Neural crest cell (in vitro differentiated cells): ENCODE results near the gene EBI3. TPM values are rescaled to one million over a fixed set of nuclear protein-coding genes. Genes with fewer than 3 reads are reported as not detected.
A peak's percentile ranks its signal among the peaks of the same experiment; 100 is the strongest.

Experiments
- DNase-seq: peaks from one replicate; pipeline ENCODE4 v3.0.0; 2021; ENCODE audit warnings: low read depth, mixed read lengths, low spot score
- H3K27ac Mint-ChIP-seq: one replicate; pipeline ENCODE4 v1.8.0; 2021; ENCODE audit warnings: mild to moderate bottlenecking, mixed read lengths; ENCODE audit not compliant: unreplicated experiment
- H3K27me3 Mint-ChIP-seq: 2 replicates; pipeline ENCODE4 v1.8.0; 2021; ENCODE audit warnings: low read depth, mild to moderate bottlenecking, mixed read lengths
- H3K36me3 Mint-ChIP-seq: 2 replicates; pipeline ENCODE4 v1.8.0; 2021; ENCODE audit warnings: low read depth, mild to moderate bottlenecking, mixed read lengths
- H3K4me1 Mint-ChIP-seq: 2 replicates; pipeline ENCODE4 v1.8.0; 2021; ENCODE audit warnings: mixed read lengths
- H3K4me3 Mint-ChIP-seq: one replicate; pipeline ENCODE4 v1.8.0; 2021; ENCODE audit warnings: mild to moderate bottlenecking, mixed read lengths
- H3K9me3 Mint-ChIP-seq: 2 replicates; pipeline ENCODE4 v1.8.0; 2021; ENCODE audit warnings: mixed read lengths
- CTCF ChIP-seq: fragments of 200-600 bp; sonication (generic); conservative IDR thresholded peaks from 2 replicates; pipeline ENCODE4 v1.5.0; 2021; ENCODE audit warnings: antibody characterized with exemption, mild to moderate bottlenecking
- total RNA-seq: library from RNA; stranded (reverse); gene quantifications from 2 replicates; pipeline ENCODE4 v1.2.1, GENCODE V29; 2021

The EBI3 gene
- total RNA-seq, 1 donor from 2014 or later: not detected

- peaks cover 52% of the 10 kb centered on the region for H3K27me3 Mint-ChIP-seq
- no peak for DNase-seq
- TF ChIP-seq CTCF: no peak
- peak overlapping the region; percentile 43 for H3K27ac Mint-ChIP-seq
- no peaks in the 10 kb centered on the region for H3K36me3 Mint-ChIP-seq
- H3K4me1 Mint-ChIP-seq: peaks cover 4% of the 10 kb centered on the region
- no peaks in the 10 kb centered on the region for H3K9me3 Mint-ChIP-seq
- no peak overlapping the region for H3K4me3 Mint-ChIP-seq
Measured at GRCh38 chr19:4277191-4277696, 47.9 kb downstream of the EBI3 start.

- peaks cover 58% of the 10 kb centered on the region for H3K27me3 Mint-ChIP-seq
Measured at GRCh38 chr19:4278010-4278409, 48.7 kb downstream of the EBI3 start.

GRCh38 chr19:4278419-4279266, 49.3 kb downstream of the EBI3 start, which contains the start of gene SHD:
Gene SHD (plus strand): TSS chr19:4279266. CDS start chr19:4280064, 798 bp downstream.
- Mint-ChIP-seq H3K4me3 (peak within 1 kb of the TSS; percentile 78), H3K27ac (no peak within 1 kb of the TSS), H3K27me3 (peaks cover 64% of the 10 kb centered on the region), H3K4me1 (peaks cover 4% of the 10 kb centered on the region), H3K36me3 (no peaks in the 10 kb centered on the region), H3K9me3 (no peaks in the 10 kb centered on the region)
- peak; percentile 26 for DNase-seq
- no peak for TF ChIP-seq CTCF

More at GRCh38 chr19:4278010-4278409, 48.7 kb downstream of the EBI3 start:
- no peak overlapping the region for H3K27ac Mint-ChIP-seq
- no peak for DNase-seq
- TF ChIP-seq CTCF: no peak
- peaks cover 4% of the 10 kb centered on the region for H3K4me1 Mint-ChIP-seq
- no peak overlapping the region for H3K4me3 Mint-ChIP-seq
- H3K36me3 Mint-ChIP-seq: no peaks in the 10 kb centered on the region
- H3K9me3 Mint-ChIP-seq: no peaks in the 10 kb centered on the region

- Mint-ChIP-seq H3K27ac (no peak overlapping the region), H3K4me3 (no peak overlapping the region), H3K36me3 (no peaks in the 10 kb centered on the region), H3K9me3 (no peaks in the 10 kb centered on the region), H3K27me3 (peaks cover 68% of the 10 kb centered on the region), H3K4me1 (peaks cover 4% of the 10 kb centered on the region)
- TF ChIP-seq CTCF: no peak
- DNase-seq: no peak
Measured at GRCh38 chr19:4279267-4279529, 49.9 kb downstream of the EBI3 start.

GRCh38 chr19:4279530-4280422, 50.5 kb downstream of the EBI3 start:
- Mint-ChIP-seq H3K27me3 (peaks cover 74% of the 10 kb centered on the region), H3K4me1 (peaks cover 4% of the 10 kb centered on the region), H3K27ac (no peak overlapping the region)

More at GRCh38 chr19:4279530-4280422, 50.5 kb downstream of the EBI3 start:
- Mint-ChIP-seq H3K36me3 (no peaks in the 10 kb centered on the region), H3K9me3 (no peaks in the 10 kb centered on the region), H3K4me3 (peak overlapping the region; percentile 78)
- no peak for DNase-seq
- no peak for TF ChIP-seq CTCF
